ENCODE measurements around the gene RHOF. TPM values are rescaled to one million over a fixed set of nuclear protein-coding genes. Genes with fewer than 3 reads are reported as not detected.

The RHOF gene
- total and polyA plus RNA-seq, 2 of the 13 experiments (the other 11 are each of a cell fraction or from before 2014, with no cell fraction given), result 14.6 to 32.2 TPM

DNA sequence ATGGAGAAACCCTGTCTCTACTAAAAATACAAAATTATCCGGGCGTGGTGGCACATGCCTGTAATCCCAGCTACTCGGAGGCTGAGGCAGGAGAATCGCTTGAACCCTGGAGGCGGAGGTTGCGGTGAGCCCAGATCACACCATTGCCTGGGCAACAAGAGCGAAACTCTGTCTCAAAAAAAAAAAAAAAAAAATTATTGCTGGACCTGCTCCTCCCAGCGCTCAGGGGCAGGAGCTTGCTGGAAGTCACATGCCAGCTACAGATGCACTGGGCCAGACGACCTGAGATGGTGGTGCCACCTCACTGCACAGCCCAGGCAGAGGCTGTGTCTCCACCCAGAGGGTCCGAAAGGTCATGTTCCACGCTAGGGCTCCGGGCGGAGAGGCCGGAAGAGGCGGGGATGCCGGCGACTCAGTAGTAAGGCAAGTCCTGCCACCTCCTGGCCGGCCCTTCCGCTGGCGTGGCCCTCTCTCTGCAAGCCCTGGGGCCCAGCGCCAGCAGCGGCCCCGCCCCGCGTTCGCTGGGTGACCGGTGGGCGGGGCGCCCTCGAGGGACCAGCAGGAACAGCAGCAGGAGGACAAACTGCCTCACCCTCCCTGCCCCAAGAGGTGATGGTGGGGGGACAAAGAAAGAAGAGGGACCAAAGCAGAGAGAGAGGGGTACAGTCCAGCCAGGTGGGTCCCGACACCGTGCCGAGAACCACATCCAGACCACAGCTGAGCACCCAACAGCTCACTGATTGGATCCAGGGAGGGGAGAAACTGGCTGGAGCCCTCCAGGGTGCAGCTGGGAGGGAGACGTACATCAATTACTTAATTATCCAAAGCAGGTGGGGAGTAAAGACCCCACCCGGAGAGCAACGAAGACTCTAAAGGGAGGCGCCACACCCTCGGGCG lies 3.6 kb upstream of the RHOF start (continued):
- TF ChIP-seq NBN (conservative IDR thresholded peaks at IDR 0.05) (no peak), HNF4G (IDR thresholded peaks at IDR 0.05; ENCODE audit: borderline replicate concordance, low read depth, low read length) (peak; percentile 76), HNF4G (CRISPR knock-in tag; IDR thresholded peaks at IDR 0.05; ENCODE audit: borderline replicate concordance, low read depth) (peak; percentile 77; the same call in 1 of the 2 replicates), REPIN1 (CRISPR knock-in tag; IDR thresholded peaks at IDR 0.05; ENCODE audit: borderline replicate concordance, low read depth) (peak; percentile 82; the same call in 1 of the 2 replicates), SP4 (CRISPR knock-in tag; IDR thresholded peaks at IDR 0.05) (peak; percentile 92), RELA (CRISPR knock-in tag; IDR thresholded peaks at IDR 0.05) (no peak), ZNF260 (CRISPR knock-in tag; IDR thresholded peaks at IDR 0.05; ENCODE audit: borderline replicate concordance, low read depth) (no peak), ZNF180 (CRISPR knock-in tag; IDR thresholded peaks at IDR 0.05; ENCODE audit: borderline replicate concordance, low read depth) (no peak), ZNF780A (CRISPR knock-in tag; IDR thresholded peaks at IDR 0.05) (no peak), ZNF101 (CRISPR knock-in tag; IDR thresholded peaks at IDR 0.05; ENCODE audit: borderline replicate concordance, low read depth) (no peak), ZBTB21 (CRISPR knock-in tag; IDR thresholded peaks at IDR 0.05) (no peak), CC2D1A (CRISPR knock-in tag; IDR thresholded peaks at IDR 0.05) (no peak), ZNF761 (CRISPR knock-in tag; conservative IDR thresholded peaks at IDR 0.05) (no peak), ZC3H13 (CRISPR knock-in tag; IDR thresholded peaks at IDR 0.05) (no peak)
- TF ChIP-seq, protein P1, sequence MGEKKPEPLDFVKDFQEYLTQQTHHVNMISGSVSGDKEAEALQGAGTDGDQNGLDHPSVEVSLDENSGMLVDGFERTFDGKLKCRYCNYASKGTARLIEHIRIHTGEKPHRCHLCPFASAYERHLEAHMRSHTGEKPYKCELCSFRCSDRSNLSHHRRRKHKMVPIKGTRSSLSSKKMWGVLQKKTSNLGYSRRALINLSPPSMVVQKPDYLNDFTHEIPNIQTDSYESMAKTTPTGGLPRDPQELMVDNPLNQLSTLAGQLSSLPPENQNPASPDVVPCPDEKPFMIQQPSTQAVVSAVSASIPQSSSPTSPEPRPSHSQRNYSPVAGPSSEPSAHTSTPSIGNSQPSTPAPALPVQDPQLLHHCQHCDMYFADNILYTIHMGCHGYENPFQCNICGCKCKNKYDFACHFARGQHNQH (CRISPR knock-in tag; IDR thresholded peaks at IDR 0.05), result peak; percentile 80
- TF ChIP-seq, protein P2, sequence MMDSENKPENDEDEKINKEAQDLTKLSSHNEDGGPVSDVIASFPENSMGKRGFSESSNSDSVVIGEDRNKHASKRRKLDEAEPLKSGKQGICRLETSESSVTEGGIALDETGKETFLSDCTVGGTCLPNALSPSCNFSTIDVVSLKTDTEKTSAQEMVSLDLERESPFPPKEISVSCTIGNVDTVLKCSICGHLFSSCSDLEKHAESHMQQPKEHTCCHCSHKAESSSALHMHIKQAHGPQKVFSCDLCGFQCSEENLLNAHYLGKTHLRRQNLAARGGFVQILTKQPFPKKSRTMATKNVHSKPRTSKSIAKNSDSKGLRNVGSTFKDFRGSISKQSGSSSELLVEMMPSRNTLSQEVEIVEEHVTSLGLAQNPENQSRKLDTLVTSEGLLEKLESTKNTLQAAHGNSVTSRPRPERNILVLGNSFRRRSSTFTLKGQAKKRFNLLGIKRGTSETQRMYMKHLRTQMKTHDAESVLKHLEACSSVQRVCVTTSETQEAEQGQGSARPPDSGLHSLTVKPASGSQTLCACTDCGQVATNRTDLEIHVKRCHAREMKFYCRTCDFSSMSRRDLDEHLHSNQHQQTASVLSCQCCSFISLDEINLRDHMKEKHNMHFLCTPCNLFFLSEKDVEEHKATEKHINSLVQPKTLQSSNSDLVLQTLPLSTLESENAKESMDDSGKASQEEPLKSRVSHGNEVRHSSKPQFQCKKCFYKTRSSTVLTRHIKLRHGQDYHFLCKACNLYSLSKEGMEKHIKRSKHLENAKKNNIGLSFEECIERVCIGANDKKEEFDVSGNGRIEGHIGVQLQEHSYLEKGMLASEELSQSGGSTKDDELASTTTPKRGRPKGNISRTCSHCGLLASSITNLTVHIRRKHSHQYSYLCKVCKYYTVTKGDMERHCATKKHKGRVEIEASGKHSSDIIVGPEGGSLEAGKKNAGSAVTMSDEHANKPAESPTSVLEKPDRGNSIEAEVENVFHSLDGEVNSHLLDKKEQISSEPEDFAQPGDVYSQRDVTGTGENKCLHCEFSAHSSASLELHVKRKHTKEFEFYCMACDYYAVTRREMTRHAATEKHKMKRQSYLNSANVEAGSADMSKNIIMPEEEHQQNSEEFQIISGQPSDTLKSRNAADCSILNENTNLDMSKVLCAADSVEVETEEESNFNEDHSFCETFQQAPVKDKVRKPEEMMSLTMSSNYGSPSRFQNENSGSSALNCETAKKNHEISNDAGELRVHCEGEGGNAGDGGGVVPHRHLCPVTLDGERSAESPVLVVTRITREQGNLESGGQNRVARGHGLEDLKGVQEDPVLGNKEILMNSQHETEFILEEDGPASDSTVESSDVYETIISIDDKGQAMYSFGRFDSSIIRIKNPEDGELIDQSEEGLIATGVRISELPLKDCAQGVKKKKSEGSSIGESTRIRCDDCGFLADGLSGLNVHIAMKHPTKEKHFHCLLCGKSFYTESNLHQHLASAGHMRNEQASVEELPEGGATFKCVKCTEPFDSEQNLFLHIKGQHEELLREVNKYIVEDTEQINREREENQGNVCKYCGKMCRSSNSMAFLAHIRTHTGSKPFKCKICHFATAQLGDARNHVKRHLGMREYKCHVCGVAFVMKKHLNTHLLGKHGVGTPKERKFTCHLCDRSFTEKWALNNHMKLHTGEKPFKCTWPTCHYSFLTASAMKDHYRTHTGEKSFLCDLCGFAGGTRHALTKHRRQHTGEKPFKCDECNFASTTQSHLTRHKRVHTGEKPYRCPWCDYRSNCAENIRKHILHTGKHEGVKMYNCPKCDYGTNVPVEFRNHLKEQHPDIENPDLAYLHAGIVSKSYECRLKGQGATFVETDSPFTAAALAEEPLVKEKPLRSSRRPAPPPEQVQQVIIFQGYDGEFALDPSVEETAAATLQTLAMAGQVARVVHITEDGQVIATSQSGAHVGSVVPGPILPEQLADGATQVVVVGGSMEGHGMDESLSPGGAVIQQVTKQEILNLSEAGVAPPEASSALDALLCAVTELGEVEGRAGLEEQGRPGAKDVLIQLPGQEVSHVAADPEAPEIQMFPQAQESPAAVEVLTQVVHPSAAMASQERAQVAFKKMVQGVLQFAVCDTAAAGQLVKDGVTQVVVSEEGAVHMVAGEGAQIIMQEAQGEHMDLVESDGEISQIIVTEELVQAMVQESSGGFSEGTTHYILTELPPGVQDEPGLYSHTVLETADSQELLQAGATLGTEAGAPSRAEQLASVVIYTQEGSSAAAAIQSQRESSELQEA (CRISPR knock-in tag; IDR thresholded peaks at IDR 0.05; ENCODE audit: not compliant biosample characterization), result no peak
- TF ChIP-seq, protein P3, sequence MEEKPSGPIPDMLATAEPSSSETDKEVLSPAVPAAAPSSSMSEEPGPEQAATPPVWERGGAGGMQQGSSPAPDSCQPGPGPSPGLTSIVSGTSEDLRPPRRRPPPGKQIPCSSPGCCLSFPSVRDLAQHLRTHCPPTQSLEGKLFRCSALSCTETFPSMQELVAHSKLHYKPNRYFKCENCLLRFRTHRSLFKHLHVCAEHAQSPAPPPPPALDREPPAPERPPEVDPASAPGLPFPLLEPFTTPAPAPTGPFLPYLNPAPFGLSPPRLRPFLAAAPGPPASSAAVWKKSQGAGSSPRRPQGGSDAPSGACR (CRISPR knock-in tag; IDR thresholded peaks at IDR 0.05), result peak; percentile 81; the same call in 1 of the 2 replicates
- TF ChIP-seq, protein P4, sequence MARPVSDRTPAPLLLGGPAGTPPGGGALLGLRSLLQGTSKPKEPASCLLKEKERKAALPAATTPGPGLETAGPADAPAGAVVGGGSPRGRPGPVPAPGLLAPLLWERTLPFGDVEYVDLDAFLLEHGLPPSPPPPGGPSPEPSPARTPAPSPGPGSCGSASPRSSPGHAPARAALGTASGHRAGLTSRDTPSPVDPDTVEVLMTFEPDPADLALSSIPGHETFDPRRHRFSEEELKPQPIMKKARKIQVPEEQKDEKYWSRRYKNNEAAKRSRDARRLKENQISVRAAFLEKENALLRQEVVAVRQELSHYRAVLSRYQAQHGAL (CRISPR knock-in tag; IDR thresholded peaks at IDR 0.05; ENCODE audit: not compliant biosample characterization), result no peak

Measured in HepG2 (cell line).